GM23338 (cell line): ENCODE results near the gene GCAT. TPM values are rescaled to one million over a fixed set of nuclear protein-coding genes. Genes with fewer than 3 reads are reported as not detected.

ENCODE experiments used
- ATAC-seq: fragments of 200-7000 bp; cut with Tn5 transposase; 3 replicates; pipeline ENCODE4 v1.9.1; 2020
- DNase-seq: peaks from one replicate; pipeline ENCODE4 v3.0.0-alpha.2; 2015; ENCODE audit warnings: low spot score
- H2AFZ ChIP-seq: fragments of 200-600 bp; sonication (generic); 2 replicates; pipeline ENCODE4 v1.8.0; 2016; ENCODE audit warnings: antibody characterized with exemption, mild to moderate bottlenecking, moderate library complexity
- H3F3A ChIP-seq: fragments of 200-600 bp; sonication (generic); replicated peaks from 2 replicates; pipeline ENCODE4 v1.8.0; 2017; ENCODE audit warnings: antibody characterized with exemption, mixed run types, low read depth
- H3K27ac ChIP-seq: fragments of 200-600 bp; sonication (generic); 2 replicates; pipeline ENCODE4 v1.6.1; 2016; ENCODE audit warnings: low read depth
- H3K27me3 ChIP-seq: fragments of 200-600 bp; sonication (generic); 2 replicates; pipeline ENCODE4 v1.8.0; 2016; ENCODE audit warnings: mild to moderate bottlenecking, mixed run types, moderate library complexity; ENCODE audit not compliant: insufficient read depth
- H3K36me3 ChIP-seq: fragments of 200-600 bp; sonication (generic); 2 replicates; pipeline ENCODE4 v1.8.0; 2016; ENCODE audit warnings: mild to moderate bottlenecking; ENCODE audit not compliant: insufficient read depth
- H3K4me1 ChIP-seq: fragments of 200-600 bp; sonication (generic); 2 replicates; pipeline ENCODE4 v1.8.0; 2016; ENCODE audit warnings: mild to moderate bottlenecking, moderate library complexity; ENCODE audit not compliant: insufficient read depth
- H3K4me2 ChIP-seq: fragments of 200-600 bp; sonication (generic); 2 replicates; pipeline ENCODE4 v1.7.1; 2017; ENCODE audit warnings: mixed run types
- H3K4me3 ChIP-seq: fragments of 200-600 bp; sonication (generic); 2 replicates; pipeline ENCODE4 v1.6.1; 2016; ENCODE audit warnings: mixed run types
- H3K79me2 ChIP-seq: fragments of 200-600 bp; sonication (generic); replicated peaks from 2 replicates; pipeline ENCODE4 v1.8.0; 2017; ENCODE audit warnings: mild to moderate bottlenecking; ENCODE audit not compliant: insufficient read depth
- H3K9me2 ChIP-seq: fragments of 200-600 bp; sonication (generic); 2 replicates; pipeline ENCODE4 v1.8.0; 2017; ENCODE audit not compliant: insufficient read depth
- H4K20me1 ChIP-seq: fragments of 200-600 bp; sonication (generic); replicated peaks from 2 replicates; pipeline ENCODE4 v1.8.0; 2017; ENCODE audit warnings: mild to moderate bottlenecking; ENCODE audit not compliant: insufficient read depth
- H3K27ac Mint-ChIP-seq: 2 replicates; pipeline ENCODE4 v1.8.0; 2020; ENCODE audit warnings: inconsistent platforms, mild to moderate bottlenecking, moderate library complexity, mixed read lengths
- H3K27me3 Mint-ChIP-seq: 3 replicates; pipeline ENCODE4 v1.8.0; 2022; ENCODE audit warnings: low read depth, mild to moderate bottlenecking, moderate library complexity, mixed read lengths, inconsistent platforms; ENCODE audit not compliant: insufficient read depth, poor library complexity
- H3K36me3 Mint-ChIP-seq: 3 replicates; pipeline ENCODE4 v1.8.0; 2021; ENCODE audit warnings: low read depth, mild to moderate bottlenecking, inconsistent platforms, moderate library complexity, mixed read lengths
- H3K4me1 Mint-ChIP-seq: 3 replicates; pipeline ENCODE4 v1.8.0; 2020; ENCODE audit warnings: mild to moderate bottlenecking, inconsistent platforms, mixed read lengths
- H3K4me3 Mint-ChIP-seq: 3 replicates; pipeline ENCODE4 v1.8.0; 2021; ENCODE audit warnings: moderate library complexity, mild to moderate bottlenecking, inconsistent platforms, mixed read lengths
- H3K9me3 Mint-ChIP-seq: 3 replicates; pipeline ENCODE4 v1.8.0; 2020; ENCODE audit warnings: moderate library complexity, mild to moderate bottlenecking, inconsistent platforms, mixed read lengths
- CREB1 ChIP-seq: fragments of 250-450 bp; sonication (Bioruptor Pico); IDR thresholded peaks from 2 replicates; pipeline ENCODE4 v1.5.0; 2020; ENCODE audit warnings: low read depth, mild to moderate bottlenecking, moderate library complexity
- CTCF ChIP-seq, 2 experiments: fragments of 200-600 bp in 1 of 2; sonication (generic) in 1 of 2; conservative IDR thresholded peaks; 2 replicates each; pipeline versions ENCODE4 v1.5.1 to v1.6.1; 2016 to 2017; ENCODE audit warnings: antibody characterized with exemption in 2 of 2, low read depth in 2 of 2, mild to moderate bottlenecking in 2 of 2, moderate library complexity in 1 of 2
- ETS1 ChIP-seq: IDR thresholded peaks from 2 replicates; pipeline ENCODE4 v1.6.1; 2016; ENCODE audit warnings: antibody characterized with exemption
- EZH2 ChIP-seq: fragments of 200-600 bp; sonication (generic); IDR thresholded peaks from one replicate; pipeline ENCODE4 v1.8.0; 2017; ENCODE audit warnings: antibody characterized with exemption, mild to moderate bottlenecking, low read depth; ENCODE audit not compliant: unreplicated experiment
- EZH2phosphoT487 ChIP-seq: fragments of 200-600 bp; sonication (generic); IDR thresholded peaks from one replicate; pipeline ENCODE4 v1.8.1; 2018; ENCODE audit warnings: antibody characterized with exemption; ENCODE audit not compliant: unreplicated experiment
- JUNB ChIP-seq: IDR thresholded peaks from one replicate; pipeline ENCODE4 v1.6.1; 2016; ENCODE audit warnings: antibody characterized with exemption; ENCODE audit not compliant: unreplicated experiment
- NANOG ChIP-seq: IDR thresholded peaks from 2 replicates; pipeline ENCODE4 v1.6.1; 2016; ENCODE audit warnings: antibody characterized with exemption, borderline replicate concordance
- STAT1 ChIP-seq: IDR thresholded peaks from one replicate; pipeline ENCODE4 v1.6.1; 2016; ENCODE audit warnings: antibody characterized with exemption; ENCODE audit not compliant: unreplicated experiment
- ZNF114 ChIP-seq: fragments of 250-450 bp; sonication (Bioruptor Pico); IDR thresholded peaks from 2 replicates; pipeline ENCODE4 v1.5.0; 2020; ENCODE audit warnings: mild to moderate bottlenecking, moderate library complexity
- ZNF331 ChIP-seq: fragments of 250-450 bp; sonication (Bioruptor Pico); IDR thresholded peaks from 2 replicates; pipeline ENCODE4 v1.5.0; 2020; ENCODE audit warnings: low read depth, mild to moderate bottlenecking, moderate library complexity
- ZNF462 ChIP-seq: fragments of 250-450 bp; sonication (Bioruptor Pico); IDR thresholded peaks from 2 replicates; pipeline ENCODE4 v1.5.0; 2020; ENCODE audit warnings: mild to moderate bottlenecking, moderate library complexity
- polyA plus RNA-seq: library from polyadenylated mRNA; unstranded; fragments of >200 nt; fragmentation: Nextera tagmentation; extraction: Ambion mirVana; gene quantifications from 2 replicates; pipeline ENCODE4 v1.2.1, GENCODE V29; 2016
- total RNA-seq: library from RNA; depleted of rRNA; stranded (reverse); fragments of >200 nt; shearing (Covaris generic); gene quantifications from 2 replicates; pipeline ENCODE4 v1.2.3, GENCODE V29; 2014

Gene GCAT
- total and polyA plus RNA-seq, 2 experiments from 2014 or later = 36.8 to 61.3 TPM

- Mint-ChIP-seq H3K27me3 (peaks cover 61% of the 10 kb centered on the region), H3K36me3 (no peaks in the 10 kb centered on the region), H3K4me1 (peaks cover 28% of the 10 kb centered on the region), H3K9me3 (no peaks in the 10 kb centered on the region; the same call in 2 of the 3 replicates), H3K27ac (no peak overlapping the region), H3K4me3 (peak overlapping the region; percentile 86)
- peaks cover 75% of the 10 kb centered on the region for H3K27me3 ChIP-seq
- no peaks in the 10 kb centered on the region for H3K9me2 ChIP-seq
- H3F3A ChIP-seq = peaks cover 20% of the 10 kb centered on the region
- no peaks in the 10 kb centered on the region; the same call in 1 of the 2 replicates for H4K20me1 ChIP-seq
- H3K4me1 ChIP-seq = peaks cover 25% of the 10 kb centered on the region
- no peak overlapping the region for H3K27ac ChIP-seq
- peak overlapping the region; percentile 92 for H2AFZ ChIP-seq
- peak overlapping the region; percentile 100 for H3K4me2 ChIP-seq
- peak overlapping the region; percentile 86 for H3K4me3 ChIP-seq
- H3K36me3 ChIP-seq = no peaks in the 10 kb centered on the region
- peak; percentile 27 for DNase-seq
- H3K79me2 ChIP-seq = 0 out of 2 replicates have a peak, but pooled peaks cover 6% of the 10 kb centered on the region
- ATAC-seq = no peak
- TF ChIP-seq ZNF462 (CRISPR knock-in tag) = no peak
- TF ChIP-seq CTCF (conservative IDR thresholded peaks at IDR 0.05; ENCODE audit: low read depth in 2 of 2) = no peak
- no peak for TF ChIP-seq ZNF331 (CRISPR knock-in tag)
- no peak for TF ChIP-seq EZH2phosphoT487
- no peak for TF ChIP-seq JUNB
- TF ChIP-seq NANOG = no peak
- no peak for TF ChIP-seq EZH2
- TF ChIP-seq ZNF114 = no peak
- no peak for TF ChIP-seq STAT1
- TF ChIP-seq ETS1 = no peak
- no peak for TF ChIP-seq CREB1 (CRISPR knock-in tag)
Measured at GRCh38 chr22:37804352-37804880, 3.3 kb upstream of the GCAT start.
